KOPT-K1 (cell line): ENCODE measurements around the gene GALNT10.

Experiments used
- H3K27ac ChIP-seq: fragments of 200-600 bp; sonication (generic); 2 replicates; pipeline ENCODE4 v1.5.1; 2016; ENCODE audit warnings: antibody characterized with exemption, mild to moderate bottlenecking, low read depth, low read length; ENCODE audit not compliant: poor library complexity, severe bottlenecking
- H3K36me3 ChIP-seq: fragments of 200-600 bp; sonication (generic); 2 replicates; pipeline ENCODE4 v1.5.1; 2017; ENCODE audit warnings: antibody characterized with exemption, mild to moderate bottlenecking, low read length, moderate library complexity; ENCODE audit not compliant: insufficient read depth
- H3K9me3 ChIP-seq: fragments of 200-600 bp; sonication (generic); 2 replicates; pipeline ENCODE4 v1.5.1; 2017; ENCODE audit warnings: antibody characterized with exemption, low read length, mild to moderate bottlenecking; ENCODE audit not compliant: insufficient read depth, poor library complexity, severe bottlenecking

Gene GALNT10

GRCh38 chr5:154409230-154409840 lies 218.8 kb downstream of the GALNT10 start:
- no peaks in the 10 kb centered on the region for H3K36me3 ChIP-seq
- no peaks in the 10 kb centered on the region for H3K9me3 ChIP-seq
- H3K27ac ChIP-seq: no peak overlapping the region

GRCh38 chr5:154410008-154410407 lies 219.5 kb downstream of the GALNT10 start:
- no peaks in the 10 kb centered on the region for H3K9me3 ChIP-seq
- no peaks in the 10 kb centered on the region for H3K36me3 ChIP-seq
- H3K27ac ChIP-seq: no peak overlapping the region

GRCh38 chr5:154410786-154411185 lies 220.3 kb downstream of the GALNT10 start:
- no peaks in the 10 kb centered on the region for H3K36me3 ChIP-seq
- no peaks in the 10 kb centered on the region for H3K9me3 ChIP-seq
- no peak overlapping the region for H3K27ac ChIP-seq

GRCh38 chr5:154411338-154411737 lies 220.8 kb downstream of the GALNT10 start:
- Histone ChIP-seq H3K9me3 (no peaks in the 10 kb centered on the region), H3K36me3 (no peaks in the 10 kb centered on the region), H3K27ac (no peak overlapping the region)

- H3K36me3 ChIP-seq: no peaks in the 10 kb centered on the region
- no peaks in the 10 kb centered on the region for H3K9me3 ChIP-seq
- H3K27ac ChIP-seq: no peak overlapping the region
Observed at GRCh38 chr5:154412316-154412715, 221.8 kb downstream of the GALNT10 start.

GRCh38 chr5:154412925-154413324 lies 222.4 kb downstream of the GALNT10 start:
- no peaks in the 10 kb centered on the region for H3K9me3 ChIP-seq
- no peaks in the 10 kb centered on the region for H3K36me3 ChIP-seq
- H3K27ac ChIP-seq: no peak overlapping the region

- H3K9me3 ChIP-seq: no peaks in the 10 kb centered on the region
- no peak overlapping the region for H3K27ac ChIP-seq
- H3K36me3 ChIP-seq: peaks cover 13% of the 10 kb centered on the region; the same call in 1 of the 2 replicates
Observed at GRCh38 chr5:154415114-154415513, 224.6 kb downstream of the GALNT10 start.

GRCh38 chr5:154418344-154418820 lies 227.8 kb downstream of the GALNT10 start:
- Histone ChIP-seq H3K36me3 (peaks cover 22% of the 10 kb centered on the region; the same call in 1 of the 2 replicates), H3K27ac (no peak overlapping the region), H3K9me3 (no peaks in the 10 kb centered on the region)

GRCh38 chr5:154419236-154419635 lies 228.7 kb downstream of the GALNT10 start:
- no peaks in the 10 kb centered on the region for H3K9me3 ChIP-seq
- H3K27ac ChIP-seq: no peak overlapping the region
- H3K36me3 ChIP-seq: peaks cover 22% of the 10 kb centered on the region; the same call in 1 of the 2 replicates

GRCh38 chr5:154421868-154422267 lies 231.3 kb downstream of the GALNT10 start:
- Histone ChIP-seq H3K27ac (no peak overlapping the region), H3K36me3 (peaks cover 22% of the 10 kb centered on the region; the same call in 1 of the 2 replicates), H3K9me3 (no peaks in the 10 kb centered on the region)

GRCh38 chr5:154422298-154422697 lies 231.8 kb downstream of the GALNT10 start:
- Histone ChIP-seq H3K36me3 (peaks cover 22% of the 10 kb centered on the region; the same call in 1 of the 2 replicates), H3K27ac (no peak overlapping the region), H3K9me3 (no peaks in the 10 kb centered on the region)

- no peaks in the 10 kb centered on the region for H3K36me3 ChIP-seq
- H3K27ac ChIP-seq: no peak overlapping the region
- H3K9me3 ChIP-seq: no peaks in the 10 kb centered on the region
Observed at GRCh38 chr5:154428208-154428607, 237.7 kb downstream of the GALNT10 start.

GRCh38 chr5:154429341-154429740 lies 238.8 kb downstream of the GALNT10 start:
- no peak overlapping the region for H3K27ac ChIP-seq
- H3K36me3 ChIP-seq: peaks cover 3% of the 10 kb centered on the region; the same call in 1 of the 2 replicates

GRCh38 chr5:154430466-154430865 lies 239.9 kb downstream of the GALNT10 start:
- no peak overlapping the region for H3K27ac ChIP-seq
- H3K9me3 ChIP-seq: no peaks in the 10 kb centered on the region
- peaks cover 13% of the 10 kb centered on the region; the same call in 1 of the 2 replicates for H3K36me3 ChIP-seq

More at GRCh38 chr5:154429341-154429740, 238.8 kb downstream of the GALNT10 start:
- H3K9me3 ChIP-seq: no peaks in the 10 kb centered on the region

- Histone ChIP-seq H3K27ac (no peak overlapping the region), H3K9me3 (no peaks in the 10 kb centered on the region), H3K36me3 (peaks cover 18% of the 10 kb centered on the region)
Observed at GRCh38 chr5:154430961-154431630, 240.6 kb downstream of the GALNT10 start.

GRCh38 chr5:154435226-154435625 lies 244.7 kb downstream of the GALNT10 start:
- no peaks in the 10 kb centered on the region for H3K9me3 ChIP-seq
- peaks cover 56% of the 10 kb centered on the region for H3K36me3 ChIP-seq
- H3K27ac ChIP-seq: no peak overlapping the region
